Upper lobe of right lung (tissue), 1 donor: ENCODE results near the gene FILIP1L. TPM values are rescaled to one million over a fixed set of nuclear protein-coding genes. Genes with fewer than 3 reads are reported as not detected.
A peak's percentile ranks its signal among the peaks of the same experiment; 100 is the strongest.

ENCODE experiments used
- ATAC-seq: fragments of 200-7000 bp; cut with Tn5 transposase; one replicate; pipeline ENCODE4 v1.9.1; 2020; ENCODE audit warnings: mild to moderate bottlenecking, moderate library complexity
- DNase-seq: peaks from one replicate; pipeline ENCODE4 v3.0.0-alpha.2; 2020
- H3K27ac ChIP-seq: fragments of 200-600 bp; one replicate; pipeline ENCODE4 v1.8.0; 2022
- H3K27me3 ChIP-seq: fragments of 200-600 bp; one replicate; pipeline ENCODE4 v1.8.0; 2022; ENCODE audit warnings: mild to moderate bottlenecking
- H3K36me3 ChIP-seq: fragments of 200-600 bp; one replicate; pipeline ENCODE4 v1.8.0; 2022
- H3K4me1 ChIP-seq: fragments of 200-600 bp; one replicate; pipeline ENCODE4 v1.8.0; 2022
- H3K4me3 ChIP-seq: fragments of 200-600 bp; one replicate; pipeline ENCODE4 v1.8.0; 2022; ENCODE audit warnings: mild to moderate bottlenecking
- H3K9me3 ChIP-seq: fragments of 200-600 bp; one replicate; pipeline ENCODE4 v1.8.0; 2022
- intact Hi-C: fragments of 100-400 bp; cut with DNase I; formaldehyde crosslinking; loops from one replicate; pipeline ENCODE4 v1.11.0; 2022
- total RNA-seq: library from RNA; stranded (reverse); fragmentation: NEBNext Ultra II Directional; extraction: Animal tissue kit (Norgen Biotek cat#: 25700); gene quantifications from one replicate; pipeline ENCODE4 v1.2.1, GENCODE V29; 2021
- TF ChIP-seq, protein P1 (sequence below): fragments of 200-600 bp; IDR thresholded peaks from one replicate; pipeline ENCODE4 v1.8.0; 2022; ENCODE audit warnings: antibody characterized with exemption
- donor health status: DM: no; HTN: yes; CAD: no; lungs with severe emphysema.

FILIP1L gene
- total RNA-seq, 1 donor from 2014 or later, result 43.2 TPM

DNA sequence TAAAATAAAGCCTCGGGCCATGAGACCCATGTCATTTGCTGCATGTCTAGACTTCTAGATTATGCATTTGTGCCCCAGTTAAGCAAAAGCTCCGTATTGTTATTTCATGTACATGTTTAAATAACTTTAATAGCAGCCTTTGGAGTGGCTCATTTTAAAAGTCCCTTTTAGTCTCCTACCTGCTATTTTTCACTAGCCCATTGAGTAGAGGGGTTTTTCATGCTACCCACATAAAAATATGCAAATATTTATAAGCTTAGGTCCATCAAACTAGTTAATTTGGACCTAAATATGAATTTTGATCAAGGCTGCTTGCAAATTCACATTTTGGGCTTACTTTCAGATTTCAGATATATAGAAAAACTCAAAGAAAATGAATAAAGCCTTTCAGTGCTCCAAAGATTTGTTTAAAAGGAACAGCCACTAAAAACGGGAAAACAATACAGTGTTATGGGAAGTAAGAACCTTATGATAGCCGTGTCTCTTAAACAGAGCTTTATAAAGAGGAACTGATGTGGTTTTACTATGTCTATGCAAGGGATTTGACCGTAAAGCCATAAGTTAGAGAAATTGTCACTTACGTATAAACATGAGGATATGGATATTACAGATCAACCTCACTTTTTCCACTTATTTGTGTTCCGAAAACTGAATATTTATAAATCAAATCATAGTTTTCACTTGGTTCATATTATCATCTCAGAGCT is 30.0 kb downstream of the FILIP1L start:
- TF ChIP-seq, protein P1, sequence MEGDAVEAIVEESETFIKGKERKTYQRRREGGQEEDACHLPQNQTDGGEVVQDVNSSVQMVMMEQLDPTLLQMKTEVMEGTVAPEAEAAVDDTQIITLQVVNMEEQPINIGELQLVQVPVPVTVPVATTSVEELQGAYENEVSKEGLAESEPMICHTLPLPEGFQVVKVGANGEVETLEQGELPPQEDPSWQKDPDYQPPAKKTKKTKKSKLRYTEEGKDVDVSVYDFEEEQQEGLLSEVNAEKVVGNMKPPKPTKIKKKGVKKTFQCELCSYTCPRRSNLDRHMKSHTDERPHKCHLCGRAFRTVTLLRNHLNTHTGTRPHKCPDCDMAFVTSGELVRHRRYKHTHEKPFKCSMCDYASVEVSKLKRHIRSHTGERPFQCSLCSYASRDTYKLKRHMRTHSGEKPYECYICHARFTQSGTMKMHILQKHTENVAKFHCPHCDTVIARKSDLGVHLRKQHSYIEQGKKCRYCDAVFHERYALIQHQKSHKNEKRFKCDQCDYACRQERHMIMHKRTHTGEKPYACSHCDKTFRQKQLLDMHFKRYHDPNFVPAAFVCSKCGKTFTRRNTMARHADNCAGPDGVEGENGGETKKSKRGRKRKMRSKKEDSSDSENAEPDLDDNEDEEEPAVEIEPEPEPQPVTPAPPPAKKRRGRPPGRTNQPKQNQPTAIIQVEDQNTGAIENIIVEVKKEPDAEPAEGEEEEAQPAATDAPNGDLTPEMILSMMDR, result no peak

DNA sequence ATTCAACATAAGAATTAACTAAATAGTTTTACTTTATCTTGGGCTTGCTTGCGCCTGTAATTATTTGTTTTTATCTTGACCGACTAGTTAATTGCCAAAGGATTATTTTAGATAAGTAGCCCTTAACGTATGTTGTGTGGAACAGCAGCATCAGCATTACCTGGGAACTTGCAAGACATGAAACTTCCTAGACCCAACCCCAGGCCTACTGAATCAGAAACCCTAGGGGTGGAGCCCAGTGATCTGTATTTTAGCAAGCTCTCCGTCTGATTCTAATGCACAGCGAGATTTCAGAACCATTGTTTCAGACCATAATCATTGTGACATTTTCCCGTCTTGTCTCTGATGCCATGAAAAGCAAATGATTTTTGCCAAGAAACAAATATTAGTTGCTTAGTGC is 31.1 kb downstream of the FILIP1L start:
- no peak for DNase-seq
- H3K4me1 ChIP-seq, result peaks cover 12% of the 10 kb centered on the region

More for the DNA sequence above, 30.0 kb downstream of the FILIP1L start:
- H3K27me3 ChIP-seq, result no peaks in the 10 kb centered on the region
- intact Hi-C loops, result loop anchor here (10.0 kb wide), 1 partner anchor 161 kb away; no protein-coding TSS in a partner anchor
- peaks cover 12% of the 10 kb centered on the region for H3K4me1 ChIP-seq
- ATAC-seq, result peak; percentile 69
- no peaks in the 10 kb centered on the region for H3K36me3 ChIP-seq
- H3K4me3 ChIP-seq, result no peak overlapping the region
- no peak for DNase-seq
- H3K27ac ChIP-seq, result no peak overlapping the region
- H3K9me3 ChIP-seq, result no peaks in the 10 kb centered on the region

DNA sequence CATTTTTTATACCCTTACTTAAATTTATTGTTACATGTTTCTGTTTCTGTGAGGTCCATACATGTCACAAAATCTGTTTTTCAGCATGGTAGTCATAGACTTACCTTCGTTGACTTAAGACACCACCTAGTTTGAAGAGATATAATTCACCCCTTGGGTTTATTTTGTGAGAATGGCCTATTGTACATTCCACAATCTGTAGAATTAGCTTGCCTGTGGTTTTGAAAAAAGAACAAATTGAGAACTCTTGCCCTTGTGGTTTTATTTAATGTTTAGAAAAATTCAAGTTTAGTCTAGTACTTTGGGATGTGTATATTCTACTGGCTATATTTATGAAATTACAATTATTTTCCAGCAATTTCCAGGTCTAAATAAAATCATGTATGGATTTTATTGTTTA is 31.6 kb downstream of the FILIP1L start:
- Histone ChIP-seq H3K27ac (no peak overlapping the region), H3K4me1 (peaks cover 12% of the 10 kb centered on the region)

More for the DNA sequence above, 31.1 kb downstream of the FILIP1L start:
- Histone ChIP-seq H3K27ac (no peak overlapping the region), H3K36me3 (no peaks in the 10 kb centered on the region), H3K9me3 (no peaks in the 10 kb centered on the region), H3K4me3 (no peak overlapping the region), H3K27me3 (no peaks in the 10 kb centered on the region)
- no peak for ATAC-seq
- TF ChIP-seq, protein P1, result no peak
- intact Hi-C loops, result loop anchor here (10.0 kb wide), 1 partner anchor 162 kb away; no protein-coding TSS in a partner anchor

DNA sequence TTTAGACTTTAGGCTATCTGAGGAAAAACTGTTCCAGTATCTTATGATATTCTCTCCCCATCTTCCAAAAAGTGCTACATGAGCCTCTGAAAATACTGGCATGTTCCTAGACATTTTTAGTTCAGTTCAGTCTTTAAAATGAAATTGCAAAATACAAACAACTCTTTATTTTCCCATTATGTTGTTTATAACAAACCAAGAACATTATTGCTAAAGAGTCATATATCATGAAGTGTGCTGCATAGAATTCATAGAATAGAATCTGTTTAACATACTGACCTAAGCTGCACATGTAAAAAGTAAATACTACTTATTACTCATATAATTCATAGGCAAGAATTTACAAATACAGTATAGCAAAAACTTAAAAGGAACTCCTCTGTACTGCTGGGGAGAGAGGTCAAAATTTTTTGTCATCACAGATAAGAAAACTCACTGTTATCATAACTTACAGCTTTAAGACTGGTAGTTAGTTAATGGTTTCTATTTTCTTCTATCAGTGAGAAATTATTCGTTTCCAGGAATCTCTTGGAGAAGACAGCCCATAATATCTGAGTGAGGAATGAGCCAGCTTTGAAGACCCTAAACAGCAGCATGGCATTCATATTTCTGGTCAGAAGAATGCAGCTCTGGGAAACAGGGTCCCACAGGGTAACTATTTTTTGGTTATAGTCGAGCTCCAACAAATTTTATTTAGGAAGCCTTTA is 32.2 kb downstream of the FILIP1L start:
- ATAC-seq, result no peak
- DNase-seq, result no peak

More for the DNA sequence above, 31.6 kb downstream of the FILIP1L start:
- DNase-seq (no peak), ATAC-seq (no peak)
- Histone ChIP-seq H3K27me3 (no peaks in the 10 kb centered on the region), H3K9me3 (no peaks in the 10 kb centered on the region), H3K36me3 (no peaks in the 10 kb centered on the region), H3K4me3 (no peak overlapping the region)
- intact Hi-C loops, result loop anchor here (10.0 kb wide), 1 partner anchor 162 kb away; no protein-coding TSS in a partner anchor
- TF ChIP-seq, protein P1, result no peak

DNA sequence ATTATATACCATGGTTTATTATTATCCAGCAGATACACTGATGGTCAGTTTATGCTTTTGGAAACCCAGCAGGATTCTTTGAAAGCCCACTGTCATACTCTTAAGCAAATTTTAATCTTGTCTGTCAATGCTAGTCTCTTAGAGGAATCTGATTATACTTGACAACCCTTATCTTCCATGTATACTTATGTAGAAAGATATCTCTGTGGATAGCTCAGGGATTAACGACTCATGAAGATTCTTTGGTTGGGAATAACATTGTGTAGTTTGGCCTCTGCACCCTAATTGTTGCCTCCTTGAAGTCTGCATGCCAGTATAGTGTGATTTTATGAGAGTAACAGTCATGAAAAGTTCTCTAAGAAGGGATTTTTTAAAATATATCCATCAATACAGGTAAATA is 33.0 kb downstream of the FILIP1L start:
- no peaks in the 10 kb centered on the region for H3K9me3 ChIP-seq
- H3K27me3 ChIP-seq, result no peaks in the 10 kb centered on the region
- intact Hi-C loops, result loop anchor here (10.0 kb wide), 1 partner anchor 163 kb away; no protein-coding TSS in a partner anchor
- TF ChIP-seq, protein P1, result no peak
- H3K27ac ChIP-seq, result no peak overlapping the region
- ATAC-seq (no peak), DNase-seq (no peak)
- H3K36me3 ChIP-seq, result no peaks in the 10 kb centered on the region
- H3K4me3 ChIP-seq, result no peak overlapping the region
- peaks cover 10% of the 10 kb centered on the region for H3K4me1 ChIP-seq

More for the DNA sequence above, 32.2 kb downstream of the FILIP1L start:
- TF ChIP-seq, protein P1, result no peak
- H3K4me3 ChIP-seq, result no peak overlapping the region
- H3K4me1 ChIP-seq, result peaks cover 9% of the 10 kb centered on the region
- H3K27ac ChIP-seq, result no peak overlapping the region
- no peaks in the 10 kb centered on the region for H3K27me3 ChIP-seq
- H3K36me3 ChIP-seq, result no peaks in the 10 kb centered on the region
- intact Hi-C loops, result loop anchor here (10.0 kb wide), 1 partner anchor 163 kb away; no protein-coding TSS in a partner anchor
- H3K9me3 ChIP-seq, result no peaks in the 10 kb centered on the region
